ENCODE results near the gene PDZRN4.

DNA sequence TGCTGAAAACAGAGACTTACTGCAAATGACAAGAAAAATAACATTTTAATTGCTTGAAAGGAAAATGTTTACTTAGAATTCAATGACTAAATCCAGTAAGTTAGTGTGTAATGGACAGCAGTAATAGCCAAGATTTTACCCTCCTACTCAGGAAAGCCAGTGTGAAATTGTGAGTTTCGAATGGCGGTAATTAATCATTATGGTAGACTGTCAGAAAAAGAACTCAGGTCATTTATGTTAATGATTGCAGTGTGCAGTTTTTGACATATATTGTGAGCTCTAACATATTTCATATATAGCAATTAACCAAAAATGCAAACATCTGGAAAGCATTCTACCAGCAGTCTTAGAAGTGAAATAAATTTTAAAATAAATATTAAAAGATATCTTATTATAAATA is 60.3 kb downstream of the PDZRN4 start:
- TF ChIP-seq EZH2 (IDR thresholded peaks at IDR 0.05; ENCODE audit: borderline replicate concordance, insufficient read depth, low read length, poor library complexity, severe bottlenecking) (no peak), POLR2AphosphoS5 (IDR thresholded peaks at IDR 0.05) (no peak)
- TF ChIP-seq, protein P1, sequence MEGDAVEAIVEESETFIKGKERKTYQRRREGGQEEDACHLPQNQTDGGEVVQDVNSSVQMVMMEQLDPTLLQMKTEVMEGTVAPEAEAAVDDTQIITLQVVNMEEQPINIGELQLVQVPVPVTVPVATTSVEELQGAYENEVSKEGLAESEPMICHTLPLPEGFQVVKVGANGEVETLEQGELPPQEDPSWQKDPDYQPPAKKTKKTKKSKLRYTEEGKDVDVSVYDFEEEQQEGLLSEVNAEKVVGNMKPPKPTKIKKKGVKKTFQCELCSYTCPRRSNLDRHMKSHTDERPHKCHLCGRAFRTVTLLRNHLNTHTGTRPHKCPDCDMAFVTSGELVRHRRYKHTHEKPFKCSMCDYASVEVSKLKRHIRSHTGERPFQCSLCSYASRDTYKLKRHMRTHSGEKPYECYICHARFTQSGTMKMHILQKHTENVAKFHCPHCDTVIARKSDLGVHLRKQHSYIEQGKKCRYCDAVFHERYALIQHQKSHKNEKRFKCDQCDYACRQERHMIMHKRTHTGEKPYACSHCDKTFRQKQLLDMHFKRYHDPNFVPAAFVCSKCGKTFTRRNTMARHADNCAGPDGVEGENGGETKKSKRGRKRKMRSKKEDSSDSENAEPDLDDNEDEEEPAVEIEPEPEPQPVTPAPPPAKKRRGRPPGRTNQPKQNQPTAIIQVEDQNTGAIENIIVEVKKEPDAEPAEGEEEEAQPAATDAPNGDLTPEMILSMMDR (IDR thresholded peaks at IDR 0.05; ENCODE audit: poor library complexity, severe bottlenecking), result no peak
